HG03575 (cell line): ENCODE results near the gene CDSN.
"Not testable (repeated sequence)": the region's sequence is repeated elsewhere in the genome, so short reads cannot be mapped to it uniquely, and the experiment has no call there.

ENCODE experiments used
- ATAC-seq: cut with Tn5 transposase; IDR thresholded peaks from one replicate; pipeline ENCODE4 v1.9.1; 2021; ENCODE audit not compliant: unreplicated experiment, insufficient number of reproducible peaks, low FRiP score; ENCODE audit errors: extremely low read depth

Gene CDSN

GRCh38 chr6:31120151-31120915 is at the start of gene CDSN:
Gene CDSN (minus strand): TSS chr6:31120446. CDS start chr6:31120419, 27 bp downstream.
- ATAC-seq = no peak

GRCh38 chr6:31169123-31169857 is 49.0 kb upstream of the CDSN start:
- no peak for ATAC-seq

- ATAC-seq = no peak
Measured at GRCh38 chr6:31168606-31169005, 48.4 kb upstream of the CDSN start.

- no peak for ATAC-seq
Measured at GRCh38 chr6:31165986-31166385, 45.7 kb upstream of the CDSN start.

- ATAC-seq = not testable (repeated sequence)
Measured at GRCh38 chr6:31165064-31165832, 45.0 kb upstream of the CDSN start.

- not testable (repeated sequence) for ATAC-seq
Measured at GRCh38 chr6:31164475-31165063, 44.3 kb upstream of the CDSN start.

- no peak for ATAC-seq
Measured at GRCh38 chr6:31163922-31164321, 43.7 kb upstream of the CDSN start.

- ATAC-seq = no peak
Measured at GRCh38 chr6:31162463-31163165, 42.4 kb upstream of the CDSN start.

- ATAC-seq = no peak
Measured at GRCh38 chr6:31161216-31162126, 41.2 kb upstream of the CDSN start.

GRCh38 chr6:31158863-31159855 is 38.9 kb upstream of the CDSN start:
- no peak for ATAC-seq

GRCh38 chr6:31158140-31158862 is 38.1 kb upstream of the CDSN start, which contains the start of gene TCF19:
Gene TCF19 (plus strand): TSS chr6:31158589. CDS start chr6:31159470, 881 bp downstream.
- peak; percentile 63 for ATAC-seq

GRCh38 chr6:31157513-31158139 is 37.4 kb upstream of the CDSN start, which contains the start of gene CCHCR1:
Gene CCHCR1 (minus strand): TSS chr6:31157802. CDS start chr6:31157600, 202 bp downstream.
- no peak for ATAC-seq

GRCh38 chr6:31156641-31157040 is 36.4 kb upstream of the CDSN start:
- no peak for ATAC-seq

GRCh38 chr6:31154436-31154835 is 34.2 kb upstream of the CDSN start:
- ATAC-seq = no peak

- no peak for ATAC-seq
Measured at GRCh38 chr6:31152781-31153180, 32.5 kb upstream of the CDSN start.
